Testis (tissue), 2 donors: ENCODE results near the gene ANKRD44.

Source experiments
- POLR2A ChIP-seq: fragments of 450-650 bp; IDR thresholded peaks from one replicate; pipeline ENCODE4 v1.6.1; 2017; ENCODE audit warnings: antibody characterized with exemption, mild to moderate bottlenecking, moderate library complexity
- TF ChIP-seq, protein P1 (sequence below), 3 experiments: fragments of 450-650 bp in 2 of 3; fragments of 200-600 bp in 1 of 3; sonication (generic) in 1 of 3; IDR thresholded peaks; one replicate each; pipeline ENCODE4 v1.5.1; 2016 to 2019; ENCODE audit warnings: antibody characterized with exemption in 3 of 3, mild to moderate bottlenecking in 2 of 3, moderate library complexity in 1 of 3

DNA sequence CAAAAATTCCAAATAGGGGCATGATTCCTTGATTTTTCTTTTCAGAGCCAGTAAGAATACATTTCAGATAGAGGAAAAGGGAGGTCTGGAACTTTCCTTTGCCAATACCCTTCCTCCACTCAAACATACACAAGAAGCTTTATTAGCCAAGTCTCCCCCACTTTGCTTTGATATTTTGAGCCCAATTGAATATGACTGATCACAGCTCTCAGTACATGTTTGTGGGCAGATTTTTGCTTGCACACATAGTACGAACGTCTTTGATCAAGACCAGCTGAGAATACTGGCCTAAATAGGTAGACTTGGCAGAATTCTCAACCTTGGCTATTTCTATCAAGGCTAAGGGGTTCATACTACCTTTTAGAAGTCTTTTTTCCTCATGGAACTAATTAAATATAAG, 235.3 kb downstream of the ANKRD44 start:
- TF ChIP-seq, protein P1, sequence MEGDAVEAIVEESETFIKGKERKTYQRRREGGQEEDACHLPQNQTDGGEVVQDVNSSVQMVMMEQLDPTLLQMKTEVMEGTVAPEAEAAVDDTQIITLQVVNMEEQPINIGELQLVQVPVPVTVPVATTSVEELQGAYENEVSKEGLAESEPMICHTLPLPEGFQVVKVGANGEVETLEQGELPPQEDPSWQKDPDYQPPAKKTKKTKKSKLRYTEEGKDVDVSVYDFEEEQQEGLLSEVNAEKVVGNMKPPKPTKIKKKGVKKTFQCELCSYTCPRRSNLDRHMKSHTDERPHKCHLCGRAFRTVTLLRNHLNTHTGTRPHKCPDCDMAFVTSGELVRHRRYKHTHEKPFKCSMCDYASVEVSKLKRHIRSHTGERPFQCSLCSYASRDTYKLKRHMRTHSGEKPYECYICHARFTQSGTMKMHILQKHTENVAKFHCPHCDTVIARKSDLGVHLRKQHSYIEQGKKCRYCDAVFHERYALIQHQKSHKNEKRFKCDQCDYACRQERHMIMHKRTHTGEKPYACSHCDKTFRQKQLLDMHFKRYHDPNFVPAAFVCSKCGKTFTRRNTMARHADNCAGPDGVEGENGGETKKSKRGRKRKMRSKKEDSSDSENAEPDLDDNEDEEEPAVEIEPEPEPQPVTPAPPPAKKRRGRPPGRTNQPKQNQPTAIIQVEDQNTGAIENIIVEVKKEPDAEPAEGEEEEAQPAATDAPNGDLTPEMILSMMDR (IDR thresholded peaks at IDR 0.05): no peak
- no peak for TF ChIP-seq POLR2A
